Measurements from ENCODE around the gene DALRD3.

The DALRD3 gene

DNA sequence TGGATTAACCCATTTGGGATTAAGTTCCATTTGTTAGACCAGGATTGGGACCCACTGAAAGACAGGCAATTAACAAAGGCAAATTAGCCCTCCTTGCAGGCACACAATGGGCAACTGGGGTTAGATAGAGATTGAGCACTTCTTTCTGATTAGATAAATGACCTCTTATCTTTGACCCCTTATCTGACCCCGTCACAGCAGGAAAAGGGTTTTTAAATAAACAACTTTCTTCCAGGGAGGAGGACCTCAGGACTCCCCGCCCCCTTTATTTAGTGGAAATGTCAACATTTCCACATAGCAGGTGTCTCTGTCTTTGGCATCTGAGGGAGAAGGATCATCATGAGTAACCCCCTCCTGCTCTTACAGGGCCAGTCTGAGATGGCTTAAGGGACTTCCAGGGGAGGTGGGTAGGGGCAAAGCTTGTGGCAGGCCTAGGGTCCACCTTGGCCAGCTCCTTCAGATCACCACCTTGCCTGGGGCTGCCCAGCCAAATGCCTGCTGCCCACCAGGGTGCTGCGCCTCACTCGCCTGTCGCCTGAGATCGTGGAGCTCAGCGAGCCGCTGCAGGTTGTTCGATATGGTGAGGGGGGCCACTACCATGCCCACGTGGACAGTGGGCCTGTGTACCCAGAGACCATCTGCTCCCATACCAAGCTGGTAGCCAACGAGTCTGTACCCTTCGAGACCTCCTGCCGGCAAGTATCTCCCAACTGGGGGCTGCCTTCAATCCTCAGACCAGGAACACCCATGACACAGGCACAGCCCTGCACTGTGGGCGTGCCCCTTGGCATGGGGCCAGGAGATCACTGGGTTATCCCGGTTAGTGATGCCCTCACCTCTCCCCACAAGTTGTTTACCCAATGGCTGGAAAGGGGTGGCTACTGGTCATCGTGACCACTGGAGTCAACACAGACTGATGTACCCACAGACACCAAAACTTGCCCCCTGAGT is 13.8 kb downstream of the DALRD3 start:
- FAIRE-seq (no peak), DNase-seq (ENCODE audit: insufficient read length, low spot score) (no peak)
- TF ChIP-seq, protein P1, sequence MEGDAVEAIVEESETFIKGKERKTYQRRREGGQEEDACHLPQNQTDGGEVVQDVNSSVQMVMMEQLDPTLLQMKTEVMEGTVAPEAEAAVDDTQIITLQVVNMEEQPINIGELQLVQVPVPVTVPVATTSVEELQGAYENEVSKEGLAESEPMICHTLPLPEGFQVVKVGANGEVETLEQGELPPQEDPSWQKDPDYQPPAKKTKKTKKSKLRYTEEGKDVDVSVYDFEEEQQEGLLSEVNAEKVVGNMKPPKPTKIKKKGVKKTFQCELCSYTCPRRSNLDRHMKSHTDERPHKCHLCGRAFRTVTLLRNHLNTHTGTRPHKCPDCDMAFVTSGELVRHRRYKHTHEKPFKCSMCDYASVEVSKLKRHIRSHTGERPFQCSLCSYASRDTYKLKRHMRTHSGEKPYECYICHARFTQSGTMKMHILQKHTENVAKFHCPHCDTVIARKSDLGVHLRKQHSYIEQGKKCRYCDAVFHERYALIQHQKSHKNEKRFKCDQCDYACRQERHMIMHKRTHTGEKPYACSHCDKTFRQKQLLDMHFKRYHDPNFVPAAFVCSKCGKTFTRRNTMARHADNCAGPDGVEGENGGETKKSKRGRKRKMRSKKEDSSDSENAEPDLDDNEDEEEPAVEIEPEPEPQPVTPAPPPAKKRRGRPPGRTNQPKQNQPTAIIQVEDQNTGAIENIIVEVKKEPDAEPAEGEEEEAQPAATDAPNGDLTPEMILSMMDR (IDR thresholded peaks at IDR 0.05; ENCODE audit: insufficient read depth, missing control alignments), result no peak

DNA sequence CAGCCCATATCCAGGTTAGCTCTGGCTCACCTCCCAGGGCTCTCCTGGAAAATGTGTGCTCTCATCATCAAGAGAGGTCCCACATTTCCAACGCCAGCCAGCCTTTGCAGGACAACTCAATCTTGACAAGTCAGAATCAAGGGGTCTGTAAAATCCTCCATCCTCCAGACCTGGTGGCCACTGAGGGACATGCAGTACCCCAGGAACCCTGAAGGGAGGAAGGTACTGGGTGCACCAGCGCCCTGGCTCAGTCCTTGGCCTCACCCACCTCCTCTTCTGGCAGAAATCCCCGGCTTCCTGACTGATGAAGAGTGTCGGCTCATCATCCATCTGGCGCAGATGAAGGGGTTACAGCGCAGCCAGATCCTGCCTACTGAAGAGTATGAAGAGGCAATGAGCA is 17.2 kb downstream of the DALRD3 start:
- TF ChIP-seq, protein P1 (IDR thresholded peaks at IDR 0.05; ENCODE audit: insufficient read depth, missing control alignments), result no peak
- DNase-seq (ENCODE audit: insufficient read length, low spot score) (no peak), FAIRE-seq (no peak)

DNA sequence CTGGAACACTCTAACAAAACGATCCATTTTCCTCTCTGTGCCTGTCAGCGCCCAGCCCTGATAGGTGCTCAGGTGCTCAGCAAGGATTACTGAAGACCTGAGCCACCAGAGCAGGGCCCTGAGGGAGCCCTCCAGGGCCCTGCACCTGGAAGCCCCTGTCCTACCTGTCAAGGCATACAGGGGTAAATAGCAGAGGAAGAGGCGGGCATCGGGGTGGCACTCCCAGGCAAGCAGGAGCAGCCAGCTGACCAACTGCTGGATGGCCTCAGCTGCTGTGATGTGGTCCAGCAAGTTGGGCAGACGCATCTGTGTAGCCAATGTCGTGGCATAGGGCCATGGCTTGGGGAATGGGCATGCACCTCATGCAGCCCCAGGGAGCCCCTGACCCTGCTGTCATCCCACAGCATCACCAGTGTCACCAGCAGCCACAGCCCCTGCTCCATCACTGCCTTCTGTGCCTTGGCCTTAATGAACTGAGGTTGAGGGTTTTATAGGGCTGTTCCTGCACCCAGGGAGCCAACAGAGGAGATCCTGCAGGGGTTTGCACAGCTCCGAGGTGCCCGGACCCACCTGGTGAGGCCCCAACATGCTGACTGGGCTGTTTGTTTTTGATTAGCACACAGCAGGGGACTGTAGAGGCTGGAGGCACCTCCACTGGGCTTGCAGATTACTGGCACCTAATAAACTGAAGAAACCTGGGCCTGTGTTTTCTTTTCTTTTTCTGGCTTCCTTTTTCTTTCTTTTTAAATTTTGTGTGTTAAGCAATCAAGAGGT is 19.1 kb downstream of the DALRD3 start:
- TF ChIP-seq, protein P1 (IDR thresholded peaks at IDR 0.05; ENCODE audit: insufficient read depth, missing control alignments), result no peak
- FAIRE-seq, result no peak

DNA sequence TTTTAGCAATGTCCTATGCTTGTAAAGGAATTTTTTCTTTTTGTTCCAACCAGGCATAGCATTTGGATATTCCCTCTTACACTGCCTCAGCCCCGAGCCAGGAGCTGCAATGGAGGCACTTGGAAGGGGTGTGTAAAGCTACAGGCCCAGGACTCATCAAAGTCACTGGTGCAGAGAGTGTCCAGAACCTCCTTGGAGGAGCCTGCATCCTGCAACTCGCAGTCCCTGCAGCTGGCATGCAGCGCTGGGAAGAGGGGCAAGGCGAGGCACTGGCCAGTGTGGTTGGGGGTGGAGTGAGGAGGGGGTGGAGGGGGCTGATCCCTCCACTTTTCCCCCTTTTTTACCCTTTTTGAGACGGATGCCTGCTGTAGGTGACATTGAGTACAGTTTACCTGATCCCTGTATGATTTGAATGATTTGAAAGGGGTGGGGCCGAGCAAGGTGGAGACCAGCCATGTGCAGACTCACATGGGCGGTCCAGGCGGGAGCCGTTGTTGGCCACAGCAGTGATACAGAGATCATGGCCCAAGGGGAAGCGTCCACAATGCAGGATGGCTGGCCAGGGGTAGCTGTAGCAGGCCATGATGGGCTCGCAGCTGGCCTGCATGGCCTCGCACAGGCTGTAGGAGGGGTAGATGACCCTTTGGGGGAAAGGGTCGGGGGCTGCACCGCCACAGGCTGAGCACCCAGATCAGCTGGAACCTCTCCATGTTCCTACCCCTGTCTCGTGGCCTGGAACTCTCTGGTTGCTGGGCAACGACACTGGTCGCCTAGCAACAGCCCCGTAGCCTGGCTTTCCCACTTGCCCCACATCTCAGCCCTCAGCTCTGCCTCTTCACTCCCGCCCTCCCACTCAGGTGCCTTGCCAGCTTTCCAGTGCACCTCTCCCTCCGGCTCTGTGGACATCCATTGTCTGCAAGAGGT is 20.4 kb downstream of the DALRD3 start:
- no peak for FAIRE-seq
- DNase-seq (ENCODE audit: insufficient read length, low spot score), result peak; percentile 27
- TF ChIP-seq, protein P1 (IDR thresholded peaks at IDR 0.05; ENCODE audit: insufficient read depth, missing control alignments), result no peak

More for the DNA sequence above, 19.1 kb downstream of the DALRD3 start:
- no peak for DNase-seq (ENCODE audit: insufficient read length, low spot score)

DNA sequence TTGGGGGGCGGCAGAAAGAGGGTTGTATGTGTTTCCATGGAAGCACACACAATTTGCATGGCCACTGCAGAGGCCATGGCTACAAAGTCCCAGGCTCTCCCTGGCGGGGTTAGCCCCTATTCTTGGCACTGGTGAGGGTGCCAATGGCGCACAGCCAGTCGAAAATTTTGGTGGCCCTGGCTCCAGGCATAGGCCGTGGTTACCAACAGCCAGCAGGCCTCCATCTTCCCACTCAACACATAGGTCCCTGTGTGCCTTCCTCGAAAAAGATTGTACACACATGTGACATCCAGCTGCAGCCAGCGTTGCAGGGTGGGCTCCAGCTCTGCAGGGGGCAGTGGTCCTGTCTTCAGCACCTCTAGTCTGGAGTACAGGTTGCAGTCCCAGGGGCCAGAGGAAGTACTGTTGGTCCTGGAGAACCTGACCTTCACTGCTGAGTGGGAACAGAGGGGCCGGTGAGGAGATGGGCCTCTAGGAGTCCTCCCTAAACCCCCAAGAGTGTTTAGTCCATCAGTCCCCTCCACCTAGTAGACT is 21.2 kb downstream of the DALRD3 start:
- FAIRE-seq, result no peak
- no peak for DNase-seq (ENCODE audit: insufficient read length, low spot score)
- TF ChIP-seq, protein P1 (IDR thresholded peaks at IDR 0.05; ENCODE audit: insufficient read depth, missing control alignments), result no peak

DNA sequence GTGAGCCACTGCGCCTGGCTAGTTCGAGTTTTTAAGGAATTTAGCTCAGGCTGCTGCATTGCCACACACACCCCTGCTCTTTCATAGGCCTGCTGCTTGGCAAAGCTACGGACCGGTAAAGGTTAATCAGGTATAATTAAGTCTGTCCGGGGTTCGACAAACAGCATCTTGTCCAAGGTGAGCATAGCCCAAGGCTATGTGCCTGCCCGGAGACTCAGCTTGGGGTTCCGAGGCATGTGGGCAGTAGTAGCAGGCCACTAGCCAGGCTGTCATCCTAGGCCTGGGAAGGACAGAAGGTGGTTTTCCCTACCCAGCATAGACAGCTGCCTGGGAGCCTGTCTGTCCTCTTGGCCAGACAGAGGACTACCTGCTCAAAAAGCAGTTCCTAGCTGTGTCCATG is 21.7 kb downstream of the DALRD3 start:
- FAIRE-seq, result no peak
- TF ChIP-seq, protein P1 (IDR thresholded peaks at IDR 0.05; ENCODE audit: insufficient read depth, missing control alignments), result no peak
- no peak for DNase-seq (ENCODE audit: insufficient read length, low spot score)
